GM12865 (cell line): ENCODE results near the gene MSMP.

Experiments
- DNase-seq: peaks from one replicate; pipeline ENCODE4 v3.0.0; 2010; ENCODE audit warnings: low read depth
- H3K4me3 ChIP-seq: 2 replicates; pipeline ENCODE4 v1.5.1; 2011; ENCODE audit warnings: mild to moderate bottlenecking, low read depth, low read length, control low read depth
- CTCF ChIP-seq: IDR thresholded peaks from 2 replicates; pipeline ENCODE4 v1.5.1; 2011; ENCODE audit warnings: low read length, control low read depth, low read depth, inconsistent platforms; ENCODE audit not compliant: insufficient read depth; ENCODE audit errors: missing control alignments

Gene MSMP

GRCh38 chr9:35754264-35754663, at the start of gene MSMP:
Gene MSMP, minus strand, starts transcription at chr9:35754276. Its CDS starts 147 bp downstream, at chr9:35754129.
- no peak within 1 kb of the TSS for H3K4me3 ChIP-seq
- DNase-seq, result no peak
- TF ChIP-seq CTCF, result no peak

GRCh38 chr9:35801328-35802128, 47.5 kb upstream of the MSMP start:
- no peak for DNase-seq
- TF ChIP-seq CTCF, result no peak
- no peak overlapping the region for H3K4me3 ChIP-seq

GRCh38 chr9:35800530-35800929, 46.5 kb upstream of the MSMP start:
- no peak overlapping the region for H3K4me3 ChIP-seq
- DNase-seq, result no peak
- TF ChIP-seq CTCF, result no peak

- DNase-seq, result peak; percentile 30
- no peak overlapping the region for H3K4me3 ChIP-seq
- no peak for TF ChIP-seq CTCF
Measured at GRCh38 chr9:35798658-35799374, 44.7 kb upstream of the MSMP start.

- no peak overlapping the region for H3K4me3 ChIP-seq
- TF ChIP-seq CTCF, result no peak
- peak; percentile 35 for DNase-seq
Measured at GRCh38 chr9:35797311-35798109, 43.4 kb upstream of the MSMP start.

GRCh38 chr9:35795695-35796094, 41.6 kb upstream of the MSMP start:
- DNase-seq, result no peak
- no peak for TF ChIP-seq CTCF
- no peak overlapping the region for H3K4me3 ChIP-seq
